SK-N-SH (cell line): ENCODE data around the gene COMMD8.

Experiments
- EZH2phosphoT487 ChIP-seq: fragments of 200-600 bp; sonication (generic); IDR thresholded peaks from 2 replicates; pipeline ENCODE4 v1.6.1; 2017; ENCODE audit warnings: low read depth, mixed run types, mild to moderate bottlenecking, antibody characterized with exemption, moderate library complexity, borderline replicate concordance
- GATA2 ChIP-seq: sonication (generic); formaldehyde crosslinking; IDR thresholded peaks from 2 replicates; pipeline ENCODE4 v1.5.0; 2020; ENCODE audit warnings: mild to moderate bottlenecking, missing genetic modification reagents
- MAX ChIP-seq: IDR thresholded peaks from 2 replicates; pipeline ENCODE4 v1.4.0; 2012; ENCODE audit warnings: low read depth
- NFIC ChIP-seq: IDR thresholded peaks from 2 replicates; pipeline ENCODE4 v1.4.0; 2012; ENCODE audit warnings: borderline replicate concordance
- POLR2AphosphoS5 ChIP-seq: IDR thresholded peaks from 2 replicates; pipeline ENCODE4 v1.6.1; 2012; ENCODE audit warnings: low read depth, low read length
- RAD21 ChIP-seq: IDR thresholded peaks from 2 replicates; pipeline ENCODE4 v1.6.1; 2012; ENCODE audit warnings: mild to moderate bottlenecking, low read length
- RCOR1 ChIP-seq: fragments of 150-350 bp; IDR thresholded peaks from 2 replicates; pipeline ENCODE4 v1.6.1; 2017; ENCODE audit warnings: antibody characterized with exemption, low read length
- RFX5 ChIP-seq: IDR thresholded peaks from 2 replicates; pipeline ENCODE4 v1.6.1; 2012; ENCODE audit warnings: mild to moderate bottlenecking, improper control_type of control experiment, low read length
- RXRA ChIP-seq: IDR thresholded peaks from 2 replicates; pipeline ENCODE4 v1.4.0; 2012; ENCODE audit warnings: low read depth, mild to moderate bottlenecking, borderline replicate concordance
- SMC3 ChIP-seq: IDR thresholded peaks from 2 replicates; pipeline ENCODE4 v1.6.1; 2012; ENCODE audit warnings: low read depth, low read length, improper control_type of control experiment
- TEAD4 ChIP-seq: IDR thresholded peaks from 2 replicates; pipeline ENCODE4 v1.4.0; 2012; ENCODE audit warnings: mild to moderate bottlenecking, borderline replicate concordance; ENCODE audit not compliant: insufficient read depth
- TF ChIP-seq, protein P1 (sequence below): fragments of 200-600 bp; sonication (generic); IDR thresholded peaks from 2 replicates; pipeline ENCODE4 v1.6.1; 2017; ENCODE audit warnings: antibody characterized with exemption, mild to moderate bottlenecking, moderate library complexity

- TF ChIP-seq RFX5 = no peak
- no peak for TF ChIP-seq EZH2phosphoT487
- no peak for TF ChIP-seq NFIC
- TF ChIP-seq RCOR1 = no peak
- no peak for TF ChIP-seq POLR2AphosphoS5
- TF ChIP-seq RAD21 = no peak
- TF ChIP-seq RXRA = no peak
- no peak for TF ChIP-seq GATA2 (CRISPR knock-in tag)
- no peak for TF ChIP-seq MAX
- no peak for TF ChIP-seq TEAD4
- TF ChIP-seq, protein P1, sequence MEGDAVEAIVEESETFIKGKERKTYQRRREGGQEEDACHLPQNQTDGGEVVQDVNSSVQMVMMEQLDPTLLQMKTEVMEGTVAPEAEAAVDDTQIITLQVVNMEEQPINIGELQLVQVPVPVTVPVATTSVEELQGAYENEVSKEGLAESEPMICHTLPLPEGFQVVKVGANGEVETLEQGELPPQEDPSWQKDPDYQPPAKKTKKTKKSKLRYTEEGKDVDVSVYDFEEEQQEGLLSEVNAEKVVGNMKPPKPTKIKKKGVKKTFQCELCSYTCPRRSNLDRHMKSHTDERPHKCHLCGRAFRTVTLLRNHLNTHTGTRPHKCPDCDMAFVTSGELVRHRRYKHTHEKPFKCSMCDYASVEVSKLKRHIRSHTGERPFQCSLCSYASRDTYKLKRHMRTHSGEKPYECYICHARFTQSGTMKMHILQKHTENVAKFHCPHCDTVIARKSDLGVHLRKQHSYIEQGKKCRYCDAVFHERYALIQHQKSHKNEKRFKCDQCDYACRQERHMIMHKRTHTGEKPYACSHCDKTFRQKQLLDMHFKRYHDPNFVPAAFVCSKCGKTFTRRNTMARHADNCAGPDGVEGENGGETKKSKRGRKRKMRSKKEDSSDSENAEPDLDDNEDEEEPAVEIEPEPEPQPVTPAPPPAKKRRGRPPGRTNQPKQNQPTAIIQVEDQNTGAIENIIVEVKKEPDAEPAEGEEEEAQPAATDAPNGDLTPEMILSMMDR = no peak
- no peak for TF ChIP-seq SMC3
Measured at GRCh38 chr4:47462799-47463234, 685 bp downstream of the COMMD8 start.
